Central memory CD4-positive, alpha-beta T cell (primary cell): ENCODE results near the gene KNDC1.
"Not testable (repeated sequence)": the region's sequence is repeated elsewhere in the genome, so short reads cannot be mapped to it uniquely, and the experiment has no call there.

Experiments
- DNase-seq: peaks from one replicate; pipeline ENCODE4 v3.0.0; 2022

KNDC1 gene

GRCh38 chr10:133162910-133163856 is 3.2 kb downstream of the KNDC1 start:
- no peak for DNase-seq

GRCh38 chr10:133163889-133164815 is 4.1 kb downstream of the KNDC1 start:
- DNase-seq: no peak

- no peak for DNase-seq
Measured at GRCh38 chr10:133164816-133165555, 5.0 kb downstream of the KNDC1 start.

- no peak for DNase-seq
Measured at GRCh38 chr10:133165556-133166503, 5.8 kb downstream of the KNDC1 start.

- no peak for DNase-seq
Measured at GRCh38 chr10:133166504-133166827, 6.4 kb downstream of the KNDC1 start.

- DNase-seq: no peak
Measured at GRCh38 chr10:133166828-133167692, 7.0 kb downstream of the KNDC1 start.

GRCh38 chr10:133167693-133168616 is 7.9 kb downstream of the KNDC1 start:
- no peak for DNase-seq

GRCh38 chr10:133168617-133169031 is 8.6 kb downstream of the KNDC1 start:
- no peak for DNase-seq

GRCh38 chr10:133169173-133169947 is 9.3 kb downstream of the KNDC1 start:
- no peak for DNase-seq

- DNase-seq: no peak
Measured at GRCh38 chr10:133170092-133170491, 10.1 kb downstream of the KNDC1 start.

- no peak for DNase-seq
Measured at GRCh38 chr10:133173860-133174640, 14.0 kb downstream of the KNDC1 start.

GRCh38 chr10:133174689-133175263 is 14.8 kb downstream of the KNDC1 start:
- DNase-seq: no peak

GRCh38 chr10:133175624-133176023 is 15.6 kb downstream of the KNDC1 start:
- not testable (repeated sequence) for DNase-seq

- DNase-seq: no peak
Measured at GRCh38 chr10:133176546-133176945, 16.5 kb downstream of the KNDC1 start.

- DNase-seq: no peak
Measured at GRCh38 chr10:133177380-133178157, 17.6 kb downstream of the KNDC1 start.

GRCh38 chr10:133178357-133179127 is 18.5 kb downstream of the KNDC1 start:
- no peak for DNase-seq
